Coronary artery (tissue), 2 donors: ENCODE results near the gene MYO1E.
A peak's percentile ranks its signal among the peaks of the same experiment; 100 is the strongest.

ENCODE experiments used
- DNase-seq: peaks from one replicate; pipeline ENCODE4 v3.0.0-alpha.2; 2017; ENCODE audit warnings: low spot score
- H3K27ac ChIP-seq, 2 donors: fragments of 200-600 bp; sonication (generic); one replicate each; pipeline ENCODE4 v1.5.1; 2016 to 2019
- H3K4me3 ChIP-seq: fragments of 200-600 bp; sonication (generic); 2 replicates; pipeline ENCODE4 v1.5.1; 2016; ENCODE audit warnings: mild to moderate bottlenecking, moderate library complexity
- CTCF ChIP-seq: fragments of 200-600 bp; sonication (generic); IDR thresholded peaks from one replicate; pipeline ENCODE4 v1.5.1; 2019; ENCODE audit warnings: antibody characterized with exemption

MYO1E gene

DNA sequence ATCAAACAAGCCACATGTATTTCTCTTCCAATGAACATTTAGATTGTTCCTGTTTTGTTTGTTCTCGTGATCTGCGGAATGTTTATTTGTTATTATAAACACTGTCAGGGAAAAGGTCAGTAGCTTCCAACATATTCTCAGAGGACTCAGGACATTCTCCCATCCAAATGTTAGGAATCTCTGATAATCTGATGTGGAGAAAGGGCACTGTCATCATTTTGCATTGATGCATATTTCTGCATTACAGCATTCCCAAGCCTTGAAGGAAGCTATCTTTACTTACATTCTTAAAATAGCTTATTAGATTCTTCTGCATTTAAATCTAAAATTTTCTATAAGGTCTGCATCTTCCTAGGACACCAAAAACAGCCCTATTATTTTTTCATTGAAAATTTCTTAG is 10.3 kb downstream of the MYO1E start:
- no peak for TF ChIP-seq CTCF
- DNase-seq: no peak
- H3K27ac ChIP-seq: no peak overlapping the region
- no peak overlapping the region for H3K4me3 ChIP-seq

DNA sequence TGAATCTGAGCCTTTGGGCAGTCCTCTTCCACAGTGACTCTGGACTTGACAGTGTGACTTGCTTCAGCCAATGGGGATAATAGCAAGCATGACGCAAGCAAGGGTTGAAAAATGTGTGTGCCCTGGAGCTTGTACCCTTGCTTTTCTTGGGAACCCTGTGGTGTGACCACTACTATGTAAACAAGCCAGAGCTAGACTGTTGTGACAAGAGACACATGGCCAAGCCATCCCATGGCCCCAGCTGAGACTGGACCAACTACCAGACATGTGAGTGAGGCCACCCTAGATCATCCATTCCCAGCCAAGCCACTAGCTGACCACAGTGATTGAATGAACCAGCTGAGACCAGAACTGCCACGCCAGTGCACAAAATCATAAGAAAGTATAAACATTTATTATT is 11.8 kb downstream of the MYO1E start:
- no peak for TF ChIP-seq CTCF
- no peak for DNase-seq
- H3K4me3 ChIP-seq: no peak overlapping the region
- peak overlapping the region in 1 of 2 donors; percentile 6 for H3K27ac ChIP-seq

- DNase-seq: no peak
- TF ChIP-seq CTCF: peak; percentile 17
- Histone ChIP-seq H3K4me3 (no peak overlapping the region), H3K27ac (peak overlapping the region in 1 of 2 donors; percentile 6)
Observed at GRCh38 chr15:59360305-59360704, 12.4 kb downstream of the MYO1E start.

DNA sequence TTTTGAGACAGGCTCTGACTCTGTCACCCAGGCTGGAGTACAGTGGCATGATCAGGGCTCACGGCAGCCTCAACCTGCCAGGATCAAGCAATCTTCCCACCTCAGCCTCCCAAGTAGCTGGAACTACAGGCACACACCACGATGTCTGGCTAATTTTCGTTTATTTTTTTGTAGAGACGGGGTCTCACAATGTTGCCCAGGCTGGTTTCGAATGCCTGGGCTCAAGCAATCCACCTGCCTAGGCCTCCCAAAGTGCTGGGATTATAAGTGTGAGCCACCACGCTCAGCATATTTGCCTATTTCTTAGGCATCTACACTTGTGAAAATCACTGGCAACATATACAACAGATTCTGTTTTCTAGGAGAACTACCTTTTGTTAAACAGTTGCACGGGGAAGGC is 16.9 kb downstream of the MYO1E start:
- no peak for DNase-seq
- no peak overlapping the region for H3K27ac ChIP-seq
- no peak for TF ChIP-seq CTCF
- no peak overlapping the region for H3K4me3 ChIP-seq

- no peak for TF ChIP-seq CTCF
- no peak for DNase-seq
- Histone ChIP-seq H3K27ac (no peak overlapping the region), H3K4me3 (no peak overlapping the region)
Observed at GRCh38 chr15:59354417-59355031, 18.1 kb downstream of the MYO1E start.

GRCh38 chr15:59353994-59354416 is 18.7 kb downstream of the MYO1E start:
- H3K4me3 ChIP-seq: no peak overlapping the region
- H3K27ac ChIP-seq: no peak overlapping the region
- DNase-seq: no peak
- TF ChIP-seq CTCF: no peak

- DNase-seq: no peak
- Histone ChIP-seq H3K4me3 (no peak overlapping the region), H3K27ac (no peak overlapping the region)
- no peak for TF ChIP-seq CTCF
Observed at GRCh38 chr15:59352683-59353082, 20.0 kb downstream of the MYO1E start.
